GM18511 (cell line): ENCODE results near the gene EHMT1.
"Not testable (repeated sequence)": the region's sequence is repeated elsewhere in the genome, so short reads cannot be mapped to it uniquely, and the experiment has no call there.

ENCODE experiments used
- ATAC-seq: cut with Tn5 transposase; IDR thresholded peaks from one replicate; pipeline ENCODE4 v1.9.1; 2021; ENCODE audit warnings: mild to moderate bottlenecking, moderate library complexity; ENCODE audit not compliant: unreplicated experiment

EHMT1 gene

GRCh38 chr9:137715866-137716693 is 97.3 kb downstream of the EHMT1 start:
- ATAC-seq: not testable (repeated sequence)

GRCh38 chr9:137716694-137717287 is 98.0 kb downstream of the EHMT1 start:
- no peak for ATAC-seq

GRCh38 chr9:137717776-137718327 is 99.0 kb downstream of the EHMT1 start:
- no peak for ATAC-seq

DNA sequence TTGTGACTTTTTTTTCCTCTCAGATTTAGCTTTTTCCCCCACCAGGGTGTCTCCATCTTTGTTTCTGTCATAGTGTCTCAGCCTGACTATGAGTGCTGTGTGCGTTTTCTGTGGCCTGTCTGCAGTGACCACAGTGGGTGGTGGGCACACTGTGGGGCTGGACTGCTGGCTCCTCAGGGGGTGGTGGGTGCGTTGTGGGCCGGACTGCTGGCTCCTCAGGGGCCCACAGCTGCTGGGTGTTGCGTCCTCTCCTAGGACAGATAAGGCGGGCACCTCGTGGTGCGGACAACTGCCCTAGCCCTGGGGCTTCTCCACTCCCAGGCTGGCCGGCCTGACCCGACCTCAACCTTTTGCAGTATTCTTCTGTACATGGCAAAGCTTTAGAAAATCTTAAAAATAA is 100.4 kb downstream of the EHMT1 start:
- no peak for ATAC-seq

- no peak for ATAC-seq
These were observed 101.8 kb downstream of the EHMT1 start for GRCh38 chr9:137720571-137721110.

DNA sequence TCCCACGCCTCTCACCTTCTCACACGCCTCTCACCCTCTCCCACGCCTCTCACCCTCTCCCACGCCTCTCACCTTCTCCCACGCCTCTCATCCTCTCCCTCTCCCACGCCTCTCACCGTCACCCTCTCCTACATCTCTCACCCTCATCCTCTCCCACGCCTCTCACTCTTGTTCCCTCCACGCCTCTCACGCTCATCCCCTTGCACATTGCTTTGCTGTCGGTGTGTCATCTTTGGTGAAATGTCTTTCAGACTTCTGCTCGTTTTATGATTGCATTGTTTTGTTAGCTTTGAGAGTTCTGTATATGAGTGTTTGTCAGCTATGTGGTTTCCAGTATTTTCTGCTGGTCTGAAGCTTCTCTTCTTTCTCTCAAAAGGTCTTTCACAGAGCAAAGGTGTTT is 102.7 kb downstream of the EHMT1 start:
- ATAC-seq: no peak

GRCh38 chr9:137721899-137722298 is 103.1 kb downstream of the EHMT1 start:
- ATAC-seq: no peak

DNA sequence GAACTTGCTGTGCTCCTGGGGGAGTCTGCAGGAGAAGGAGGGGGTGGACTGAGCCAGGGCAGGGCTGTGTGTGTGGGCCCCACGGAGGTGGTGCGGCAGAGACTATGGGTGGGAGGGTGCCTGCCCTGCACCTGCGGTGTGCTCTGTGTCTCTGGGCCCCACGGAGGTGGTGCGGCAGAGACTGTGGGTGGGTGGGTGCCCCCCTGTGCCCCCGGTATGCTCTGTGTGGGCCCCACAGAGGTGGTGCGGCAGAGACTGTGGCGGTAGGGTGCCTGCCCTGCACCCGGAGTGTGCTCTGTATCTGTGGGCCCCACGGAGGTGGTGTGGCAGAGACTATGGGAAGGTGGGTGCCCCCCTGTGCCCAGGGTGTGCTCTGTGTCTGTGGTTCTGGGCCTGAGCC is 103.7 kb downstream of the EHMT1 start:
- no peak for ATAC-seq

DNA sequence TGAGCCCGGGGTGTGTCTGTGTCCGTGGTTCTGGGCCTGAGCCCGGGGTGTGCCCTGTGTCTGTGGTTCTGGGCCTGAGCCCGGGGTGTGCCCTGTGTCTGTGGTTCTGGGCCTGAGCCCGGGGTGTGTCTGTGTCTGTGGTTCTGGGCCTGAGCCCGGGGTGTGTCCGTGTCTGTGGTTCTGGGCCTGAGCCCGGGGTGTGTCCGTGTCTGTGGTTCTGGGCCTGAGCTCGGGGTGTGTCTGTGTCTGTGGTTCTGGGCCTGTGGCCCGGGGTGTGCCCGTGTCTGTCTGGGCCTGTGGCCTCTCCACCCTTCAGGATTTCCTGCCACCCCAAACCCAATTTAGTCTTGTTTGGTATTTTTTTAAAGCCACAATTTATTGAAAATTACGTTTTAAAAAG is 104.6 kb downstream of the EHMT1 start:
- ATAC-seq: not testable (repeated sequence)

GRCh38 chr9:137723783-137724445 is 105.1 kb downstream of the EHMT1 start:
- no peak for ATAC-seq

- no peak for ATAC-seq
These were observed 106.0 kb downstream of the EHMT1 start for GRCh38 chr9:137724818-137725240.

GRCh38 chr9:137725598-137725997 is 106.8 kb downstream of the EHMT1 start:
- no peak for ATAC-seq

GRCh38 chr9:137726336-137726735 is 107.5 kb downstream of the EHMT1 start:
- ATAC-seq: peak; percentile 71

DNA sequence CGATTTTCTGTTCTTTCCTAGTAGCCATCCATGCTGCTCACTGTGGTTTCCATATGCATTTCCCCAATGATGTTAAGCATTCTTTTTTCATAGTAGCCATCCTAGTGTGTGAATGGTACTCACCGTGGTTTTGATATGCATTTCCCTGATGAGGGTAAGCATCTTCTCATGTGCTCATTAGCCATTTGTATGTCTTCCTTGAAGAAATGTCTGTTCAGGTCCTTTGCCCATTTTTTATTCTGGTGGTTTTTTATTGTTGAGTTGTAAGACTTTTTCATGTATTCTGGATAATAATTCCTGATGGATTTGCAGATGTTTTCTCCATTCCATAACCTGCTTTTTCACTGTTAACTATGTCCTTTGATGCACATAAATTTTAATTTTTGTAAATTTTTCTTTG is 108.0 kb downstream of the EHMT1 start:
- ATAC-seq: no peak

- ATAC-seq: no peak
These were observed 108.9 kb downstream of the EHMT1 start for GRCh38 chr9:137727716-137728115.

DNA sequence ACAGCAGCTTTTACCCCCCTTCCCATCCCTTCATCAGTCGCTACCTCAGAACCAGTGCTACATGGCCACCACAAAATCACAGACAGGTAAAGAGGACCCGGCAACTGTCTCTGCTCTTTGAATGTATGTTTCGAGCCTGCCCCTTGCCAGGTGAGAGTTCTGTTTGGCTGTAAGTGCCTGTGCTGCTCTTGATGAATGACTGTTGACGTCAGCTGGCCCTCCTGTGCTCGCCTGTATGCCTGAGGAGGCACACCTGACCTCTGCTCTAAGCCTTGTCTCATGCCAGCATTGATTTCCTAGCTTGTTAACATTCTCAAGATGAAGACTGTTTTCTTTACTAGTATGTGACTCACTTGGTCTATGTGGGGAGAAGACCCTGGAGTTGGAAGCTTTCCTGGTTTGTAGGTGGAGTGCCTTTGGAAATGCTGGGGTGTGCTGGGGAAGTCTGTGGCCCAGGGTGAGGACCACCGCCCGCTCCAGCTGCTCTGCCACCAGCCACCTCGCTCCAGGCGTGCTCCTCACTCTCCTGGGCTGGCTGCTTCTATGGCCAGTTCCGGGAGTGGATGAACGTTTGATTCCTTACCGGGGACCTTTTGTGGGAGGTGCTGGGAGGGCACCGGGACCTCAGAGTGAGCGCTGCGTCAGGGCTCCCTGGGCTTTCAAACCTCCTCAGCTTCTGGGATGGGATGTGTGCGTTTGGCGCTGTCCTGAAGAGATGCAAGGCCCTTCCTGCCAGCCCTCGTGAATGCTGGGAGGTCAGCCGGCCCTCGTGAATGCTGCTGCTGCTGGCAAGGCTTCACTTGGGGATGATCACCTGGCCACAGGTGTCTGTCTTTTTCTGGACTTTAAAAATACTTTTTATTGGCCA is 109.9 kb downstream of the EHMT1 start:
- no peak for ATAC-seq

DNA sequence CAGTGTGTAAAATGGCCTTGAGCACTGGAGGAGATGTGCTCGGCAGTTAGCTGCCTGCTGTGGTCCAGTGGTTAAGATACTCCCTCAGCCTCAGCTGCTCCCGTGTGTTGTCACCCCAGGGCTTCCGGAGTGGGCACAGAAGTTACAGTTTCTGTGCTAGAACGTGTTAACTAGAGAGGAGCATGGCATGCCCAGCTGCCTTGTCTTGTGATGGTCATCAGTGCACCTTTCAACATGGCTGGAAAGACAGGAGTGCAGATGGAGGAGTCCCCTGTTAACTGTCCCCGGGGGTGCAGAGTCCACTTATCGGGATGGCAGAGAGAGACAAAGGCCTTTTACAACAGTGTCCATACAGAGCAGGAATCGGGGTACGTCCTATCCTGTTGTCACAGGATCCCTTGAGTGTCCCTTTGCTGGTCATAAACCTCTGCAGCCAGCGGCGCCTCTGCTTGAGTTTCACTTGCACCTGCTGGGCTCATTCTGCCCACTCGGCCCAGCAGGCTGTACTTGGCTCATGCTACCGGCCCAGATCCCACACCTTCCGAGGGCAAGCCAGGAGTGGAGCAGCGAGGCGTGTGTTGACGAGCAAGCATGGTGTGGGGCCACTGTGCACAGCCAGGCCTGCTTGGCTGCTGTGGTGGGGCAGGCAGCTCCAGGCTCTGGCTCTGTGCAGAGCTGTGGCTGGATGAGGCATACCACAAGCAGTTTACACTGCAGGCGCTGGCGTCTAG is 112.6 kb downstream of the EHMT1 start:
- no peak for ATAC-seq

GRCh38 chr9:137731947-137732813 is 113.4 kb downstream of the EHMT1 start:
- ATAC-seq: no peak

DNA sequence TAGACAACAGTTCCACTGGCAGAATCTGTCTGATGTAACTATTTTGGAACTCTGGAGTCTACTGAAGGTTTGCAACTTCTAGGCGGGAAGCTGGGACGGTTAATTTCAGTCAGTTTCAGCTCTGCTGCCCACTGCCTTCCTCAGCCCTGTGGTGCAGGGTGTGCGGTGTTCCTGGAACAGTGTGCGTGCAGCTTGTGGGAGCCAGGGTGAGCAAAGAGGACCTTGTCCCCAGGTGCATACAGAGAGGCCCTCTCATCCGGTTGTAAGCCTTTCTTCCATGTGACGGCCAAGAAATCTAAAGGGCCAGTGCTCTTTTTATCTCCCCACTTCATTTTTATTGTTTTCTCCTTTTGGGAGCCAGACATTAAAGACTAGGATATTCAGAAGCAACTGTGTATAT is 114.6 kb downstream of the EHMT1 start:
- no peak for ATAC-seq
